ENCODE data around the gene KIF24. TPM values are rescaled to one million over a fixed set of nuclear protein-coding genes. Genes with fewer than 3 reads are reported as not detected.
"Not testable (repeated sequence)": the region's sequence is repeated elsewhere in the genome, so short reads cannot be mapped to it uniquely, and the experiment has no call there.

Gene KIF24
- total RNA-seq, 2 experiments from 2014 or later: 5.6 to 5.7 TPM

DNA sequence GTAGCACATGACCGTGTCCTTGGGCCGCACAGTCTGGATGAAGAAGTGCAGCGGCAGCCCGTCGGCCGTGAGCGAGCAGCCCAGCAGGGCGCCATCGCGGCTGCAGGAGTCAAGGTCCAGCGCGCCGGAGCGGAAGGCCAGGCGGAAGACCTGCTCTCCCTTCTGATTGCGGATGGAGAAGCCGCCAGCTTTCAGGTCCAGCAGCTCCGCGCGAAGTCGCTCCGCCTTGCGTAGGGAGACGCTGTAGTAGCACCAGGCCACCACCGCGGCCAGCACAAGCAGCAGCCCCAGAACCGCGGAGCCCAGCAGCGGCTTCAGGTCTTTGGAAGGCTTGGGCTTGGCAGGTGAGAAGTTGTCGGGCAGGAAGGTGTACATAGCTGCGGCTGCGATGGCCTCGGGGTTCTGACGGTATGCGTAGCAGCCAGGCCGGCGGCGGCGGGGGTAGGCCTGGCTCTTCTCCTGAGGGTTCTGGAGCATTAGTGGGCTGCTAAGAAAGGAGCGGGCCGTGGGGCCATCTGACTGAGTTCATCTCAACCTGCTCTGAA is 43.5 kb upstream of the KIF24 start:
- Mint-ChIP-seq H3K4me1 (ENCODE audit: low read depth) (peaks cover 11% of the 10 kb centered on the region), H3K9me3 (no peaks in the 10 kb centered on the region), H3K36me3 (peaks cover 10% of the 10 kb centered on the region), H3K27me3 (no peaks in the 10 kb centered on the region), H3K27ac (no peak overlapping the region), H3K4me3 (no peak overlapping the region)
- no peak for DNase-seq
- POLR2A ChIA-PET: interaction anchor here (0.9 kb wide), 1 partner anchor 193 kb away, joined by 3 read pairs; the partner anchor contains the start of gene UBAP1
- CTCF ChIA-PET: no interaction called here
- intact Hi-C loops (cut with micrococcal nuclease): no loop called here

DNA sequence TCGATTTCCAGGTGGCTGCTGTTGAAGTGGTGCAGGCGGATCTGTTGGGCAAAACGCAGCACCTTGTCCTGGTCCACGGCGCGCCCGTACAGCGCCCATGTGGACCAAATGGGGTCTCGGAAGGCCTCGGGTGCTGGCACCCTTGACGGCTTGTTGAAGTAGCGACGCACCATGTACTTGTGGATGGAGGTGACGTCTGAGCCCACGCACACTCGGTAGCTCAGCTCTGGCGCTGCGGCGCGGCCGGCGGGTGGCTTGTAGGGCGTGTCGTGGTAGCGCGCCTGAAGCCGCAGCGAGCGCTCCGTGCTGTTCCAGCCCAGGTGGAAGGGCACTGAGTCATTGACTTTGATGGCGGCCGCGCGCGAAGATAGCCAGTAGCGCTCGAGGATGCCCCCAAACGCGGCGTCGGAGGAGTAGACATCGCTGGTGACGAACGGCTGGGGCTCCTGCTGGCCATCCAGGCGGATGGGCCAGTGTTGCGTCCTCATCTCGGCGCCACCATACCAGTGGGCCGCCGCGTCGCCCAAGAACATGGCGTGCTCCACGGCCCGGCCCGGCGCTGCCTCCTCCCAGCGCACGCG is 42.9 kb upstream of the KIF24 start:
- no peaks in the 10 kb centered on the region for H3K27me3 Mint-ChIP-seq
- peaks cover 10% of the 10 kb centered on the region for H3K36me3 Mint-ChIP-seq
- intact Hi-C loops (cut with micrococcal nuclease): no loop called here
- ChIA-PET POLR2A (no interaction called here), CTCF (no interaction called here)
- H3K9me3 Mint-ChIP-seq: no peaks in the 10 kb centered on the region
- DNase-seq: no peak
- H3K4me3 Mint-ChIP-seq: no peak overlapping the region
- H3K27ac Mint-ChIP-seq: no peak overlapping the region
- H3K4me1 Mint-ChIP-seq (ENCODE audit: low read depth): peaks cover 10% of the 10 kb centered on the region

DNA sequence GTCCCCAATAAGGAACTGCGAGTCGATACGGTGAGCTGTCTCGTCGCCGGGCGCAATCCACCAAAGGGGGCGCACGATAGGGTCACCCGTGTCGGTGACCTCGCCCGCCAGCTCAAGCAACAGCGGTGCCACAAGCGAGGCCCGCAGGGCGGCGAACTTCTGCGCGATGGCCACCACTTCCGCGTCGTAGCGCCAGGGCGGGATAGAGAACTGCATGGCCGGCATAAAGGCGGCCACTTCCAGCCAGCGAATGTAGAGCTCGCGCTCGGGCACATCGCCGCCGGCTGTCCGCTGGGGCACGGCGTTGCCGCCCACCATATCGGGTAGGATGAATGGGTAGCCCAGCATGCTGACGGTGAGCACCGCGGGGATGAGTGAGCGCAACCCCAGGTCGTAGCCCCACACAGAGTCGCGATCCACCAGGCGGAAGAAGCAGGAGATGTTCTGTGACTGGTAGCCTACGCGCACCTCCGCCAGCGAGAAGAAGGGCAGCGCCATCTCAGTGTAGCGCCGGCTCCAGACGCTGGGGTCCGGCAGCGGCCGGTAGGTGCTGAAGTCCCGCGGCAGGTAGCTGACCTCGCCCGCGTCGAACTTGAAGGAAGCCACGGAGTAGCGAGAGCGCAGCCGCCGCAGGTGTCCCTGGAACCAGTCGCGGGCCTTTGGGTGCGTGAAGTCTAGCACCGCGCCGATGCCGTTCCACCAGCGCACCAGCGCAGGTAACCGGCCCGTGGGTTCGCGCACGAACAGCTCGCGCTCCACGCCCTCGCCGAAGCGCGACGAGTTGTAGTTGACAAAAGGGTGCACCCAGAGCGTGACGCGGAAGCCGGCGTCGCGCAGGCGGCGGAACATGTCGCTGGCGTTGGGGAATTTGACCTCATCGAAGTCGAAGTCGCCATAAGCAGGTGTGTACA is 42.2 kb upstream of the KIF24 start:
- Mint-ChIP-seq H3K27ac (no peak overlapping the region), H3K9me3 (no peaks in the 10 kb centered on the region), H3K4me1 (ENCODE audit: low read depth) (peaks cover 8% of the 10 kb centered on the region), H3K36me3 (peaks cover 11% of the 10 kb centered on the region), H3K4me3 (no peak overlapping the region), H3K27me3 (no peaks in the 10 kb centered on the region)
- no peak for DNase-seq
- ChIA-PET CTCF (interaction anchor here (1.0 kb wide), 1 partner anchor 11 kb away, joined by 3 read pairs; no protein-coding TSS in a partner anchor), POLR2A (no interaction called here)
- intact Hi-C loops (cut with micrococcal nuclease): no loop called here

DNA sequence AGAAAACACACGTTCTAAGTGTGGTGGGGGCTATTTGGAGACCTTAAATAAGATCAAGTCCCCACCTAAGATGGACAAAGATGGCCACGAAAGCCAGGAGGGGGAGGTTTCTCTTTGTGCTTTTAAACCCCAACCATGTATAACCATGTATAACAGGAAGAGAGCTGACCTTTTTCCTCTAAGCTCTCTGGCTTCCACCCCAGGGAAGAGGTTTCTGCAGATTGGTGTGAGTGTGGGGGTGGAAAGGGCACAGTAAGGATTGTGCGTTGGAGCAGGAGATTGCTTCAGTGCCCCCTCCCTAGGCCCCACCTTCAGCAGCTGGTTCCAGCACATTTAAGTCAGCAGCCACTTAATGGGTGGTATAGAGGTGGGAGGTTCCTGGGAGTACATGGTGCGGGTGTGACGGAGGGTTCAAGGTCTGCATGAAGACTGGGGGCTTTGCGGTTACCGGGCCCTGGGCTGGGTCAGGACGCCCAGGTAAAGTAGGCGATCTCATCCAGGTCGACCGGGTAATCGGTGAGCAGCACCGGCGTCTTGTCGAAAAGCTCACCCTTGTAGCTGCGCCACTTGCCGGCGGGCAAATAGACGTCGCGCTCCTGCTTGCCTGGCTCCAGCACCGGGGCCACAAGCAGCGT is 41.4 kb upstream of the KIF24 start:
- Mint-ChIP-seq H3K4me3 (no peak overlapping the region), H3K4me1 (ENCODE audit: low read depth) (peaks cover 2% of the 10 kb centered on the region), H3K27ac (no peak overlapping the region), H3K9me3 (no peaks in the 10 kb centered on the region), H3K27me3 (no peaks in the 10 kb centered on the region), H3K36me3 (peaks cover 11% of the 10 kb centered on the region)
- POLR2A ChIA-PET: no interaction called here
- DNase-seq: no peak
- intact Hi-C loops (cut with micrococcal nuclease): no loop called here
- CTCF ChIA-PET: interaction anchor here (1.0 kb wide), 1 partner anchor 10 kb away, joined by 3 read pairs; no protein-coding TSS in a partner anchor

DNA sequence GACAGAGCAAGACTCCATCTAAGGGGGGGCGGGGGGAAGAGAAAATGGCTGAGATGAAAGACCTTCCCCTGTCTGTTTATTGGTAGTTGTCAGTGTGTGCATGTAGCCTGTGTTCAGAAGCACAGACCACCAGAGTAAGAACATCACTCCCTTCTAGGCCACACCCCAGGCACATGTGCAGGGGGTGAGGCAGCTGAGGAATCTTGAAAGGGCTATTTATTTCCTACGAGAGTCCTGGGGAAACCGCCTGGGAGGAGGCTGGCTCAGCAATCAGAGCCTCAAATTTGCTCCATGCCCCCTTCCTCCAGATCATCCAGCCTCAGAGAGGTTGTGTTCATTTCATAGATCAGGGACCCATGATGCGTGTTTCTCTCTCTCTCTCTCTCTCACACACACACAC is 40.6 kb upstream of the KIF24 start:
- ChIA-PET CTCF (interaction anchor here (1.8 kb wide), 1 partner anchor 9 kb away, joined by 5 read pairs; no protein-coding TSS in a partner anchor), POLR2A (no interaction called here)
- no peak for DNase-seq
- Mint-ChIP-seq H3K4me1 (ENCODE audit: low read depth) (no peaks in the 10 kb centered on the region), H3K36me3 (peaks cover 11% of the 10 kb centered on the region), H3K27me3 (no peaks in the 10 kb centered on the region), H3K9me3 (no peaks in the 10 kb centered on the region), H3K27ac (no peak overlapping the region), H3K4me3 (no peak overlapping the region)
- intact Hi-C loops (cut with micrococcal nuclease): no loop called here

DNA sequence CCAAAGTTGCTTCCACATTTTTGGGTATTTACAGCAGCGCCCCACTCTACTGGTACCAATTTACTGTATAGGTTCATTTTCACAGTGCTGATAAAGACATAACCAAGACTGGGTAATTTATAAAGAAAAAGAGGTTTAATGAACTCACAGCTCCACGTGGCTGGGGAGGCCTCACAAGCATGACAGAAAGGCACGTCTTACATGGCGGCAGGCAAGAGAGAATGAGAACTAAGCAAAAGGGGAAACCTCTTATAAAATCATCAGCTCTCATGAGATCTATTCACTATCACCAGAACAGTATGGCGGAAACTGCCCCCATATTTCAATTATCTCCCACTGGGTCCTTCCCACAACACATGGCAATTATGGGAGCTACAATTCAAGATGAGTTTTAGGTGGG is 39.7 kb upstream of the KIF24 start:
- H3K27me3 Mint-ChIP-seq; H3K4me3 Mint-ChIP-seq; H3K9me3 Mint-ChIP-seq; H3K27ac Mint-ChIP-seq; DNase-seq; intact Hi-C loops (cut with micrococcal nuclease); H3K4me1 Mint-ChIP-seq (ENCODE audit: low read depth); POLR2A ChIA-PET: not testable (repeated sequence)
- H3K36me3 Mint-ChIP-seq: peaks cover 11% of the 10 kb centered on the region
- CTCF ChIA-PET: interaction anchor here (1.8 kb wide), 1 partner anchor 10 kb away, joined by 5 read pairs; no protein-coding TSS in a partner anchor

GRCh38 chr9:34367751-34368410 is 38.8 kb upstream of the KIF24 start:
- H3K4me1 Mint-ChIP-seq (ENCODE audit: low read depth); H3K27ac Mint-ChIP-seq; CTCF ChIA-PET; H3K4me3 Mint-ChIP-seq; intact Hi-C loops (cut with micrococcal nuclease); DNase-seq; POLR2A ChIA-PET; H3K9me3 Mint-ChIP-seq; H3K27me3 Mint-ChIP-seq: not testable (repeated sequence)
- H3K36me3 Mint-ChIP-seq: peaks cover 11% of the 10 kb centered on the region

- H3K4me1 Mint-ChIP-seq (ENCODE audit: low read depth): peaks cover 4% of the 10 kb centered on the region
- no peak for DNase-seq
- no peak overlapping the region for H3K27ac Mint-ChIP-seq
- CTCF ChIA-PET: interaction anchor here (0.8 kb wide), 1 partner anchor 15 kb away, joined by 3 read pairs; no protein-coding TSS in a partner anchor
- H3K27me3 Mint-ChIP-seq: no peaks in the 10 kb centered on the region
- no peaks in the 10 kb centered on the region for H3K9me3 Mint-ChIP-seq
- intact Hi-C loops (cut with micrococcal nuclease): no loop called here
- POLR2A ChIA-PET: no interaction called here
- no peak overlapping the region for H3K4me3 Mint-ChIP-seq
- H3K36me3 Mint-ChIP-seq: peaks cover 11% of the 10 kb centered on the region
These were observed 37.3 kb upstream of the KIF24 start for GRCh38 chr9:34366365-34366764.

DNA sequence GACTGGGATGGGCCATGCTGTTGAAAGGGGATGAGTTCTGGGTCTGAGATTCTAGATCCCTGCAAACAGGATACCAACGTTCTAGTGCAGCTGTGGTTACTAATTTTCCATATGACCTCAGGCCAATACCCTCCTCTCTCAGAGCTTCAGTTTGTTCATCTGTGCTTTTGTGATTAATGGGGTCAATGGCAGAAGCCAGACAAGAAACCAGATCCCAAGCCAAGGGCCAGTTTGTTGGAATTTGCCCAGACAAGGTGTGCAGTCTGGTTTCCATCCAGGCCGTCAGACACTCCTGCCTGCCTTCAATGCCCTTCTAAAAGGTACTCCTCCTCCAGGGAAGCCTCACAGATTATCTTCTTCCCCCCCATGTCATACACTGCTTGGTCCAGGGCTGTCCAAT is 36.2 kb upstream of the KIF24 start:
- Mint-ChIP-seq H3K4me1 (ENCODE audit: low read depth) (peaks cover 4% of the 10 kb centered on the region), H3K4me3 (no peak overlapping the region), H3K9me3 (no peaks in the 10 kb centered on the region), H3K36me3 (peaks cover 2% of the 10 kb centered on the region), H3K27ac (no peak overlapping the region), H3K27me3 (no peaks in the 10 kb centered on the region)
- ChIA-PET POLR2A (no interaction called here), CTCF (no interaction called here)
- DNase-seq: no peak
- intact Hi-C loops (cut with micrococcal nuclease): no loop called here

DNA sequence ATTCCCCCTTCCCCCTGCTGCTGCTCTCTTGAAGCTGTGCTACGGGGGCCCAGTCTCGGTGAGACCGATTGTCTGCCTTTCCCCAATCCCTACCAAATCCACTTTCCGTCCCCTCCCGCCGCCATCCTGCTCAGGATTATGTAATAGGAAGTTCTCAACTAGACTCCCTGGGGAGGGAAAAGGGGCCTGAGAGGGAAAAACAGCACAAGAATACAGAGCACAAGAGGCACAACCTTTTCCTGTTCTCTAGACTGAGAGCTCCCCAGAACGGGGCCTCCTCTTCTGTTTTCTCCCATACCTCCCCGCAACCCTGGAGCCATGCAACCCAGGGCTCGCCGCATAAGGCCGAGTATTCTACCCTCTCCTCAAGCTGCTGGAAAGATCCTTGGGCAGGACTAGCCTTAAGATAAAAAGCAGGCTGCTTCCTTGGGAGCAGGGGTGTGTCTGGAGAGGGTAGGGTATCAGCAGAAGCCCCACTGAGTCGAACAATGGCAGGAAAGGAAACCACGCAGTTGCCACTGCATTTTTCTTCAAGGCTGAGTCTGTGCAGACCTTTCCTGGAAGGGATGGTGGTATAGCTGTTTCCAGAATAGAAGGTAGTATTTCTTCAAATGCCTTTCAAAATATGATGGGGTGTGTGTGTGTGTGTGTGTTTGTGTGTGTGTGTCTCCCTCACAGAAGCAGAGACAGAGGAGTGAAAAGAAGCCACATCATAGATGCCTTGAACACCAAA is 34.7 kb upstream of the KIF24 start:
- H3K27ac Mint-ChIP-seq: no peak overlapping the region
- CTCF ChIA-PET: no interaction called here
- no peaks in the 10 kb centered on the region for H3K9me3 Mint-ChIP-seq
- peaks cover 1% of the 10 kb centered on the region for H3K36me3 Mint-ChIP-seq
- POLR2A ChIA-PET: no interaction called here
- no peak overlapping the region for H3K4me3 Mint-ChIP-seq
- no peaks in the 10 kb centered on the region for H3K27me3 Mint-ChIP-seq
- DNase-seq: no peak
- intact Hi-C loops (cut with micrococcal nuclease): no loop called here
- peaks cover 4% of the 10 kb centered on the region for H3K4me1 Mint-ChIP-seq (ENCODE audit: low read depth)

- ChIA-PET POLR2A (no interaction called here), CTCF (no interaction called here)
- peaks cover 4% of the 10 kb centered on the region for H3K4me1 Mint-ChIP-seq (ENCODE audit: low read depth)
- DNase-seq: no peak
- H3K36me3 Mint-ChIP-seq: peaks cover 1% of the 10 kb centered on the region
- H3K27ac Mint-ChIP-seq: no peak overlapping the region
- H3K4me3 Mint-ChIP-seq: no peak overlapping the region
- H3K27me3 Mint-ChIP-seq: no peaks in the 10 kb centered on the region
- intact Hi-C loops (cut with micrococcal nuclease): no loop called here
- H3K9me3 Mint-ChIP-seq: no peaks in the 10 kb centered on the region
These were observed 33.6 kb upstream of the KIF24 start for GRCh38 chr9:34362614-34363214.

All from activated CD4-positive, alpha-beta memory T cell treated with anti-CD3 and anti-CD28 coated beads for 36 hours (primary cell).